22Rv1 (cell line): ENCODE data around the gene L1TD1.

ENCODE experiments used
- ZFX ChIP-seq: fragments of 450-650 bp; IDR thresholded peaks from 2 replicates; pipeline ENCODE4 v1.6.1; 2017; ENCODE audit warnings: antibody characterized with exemption, borderline replicate concordance
- TF ChIP-seq, protein P1 (sequence below): fragments of 450-650 bp; IDR thresholded peaks from 2 replicates; pipeline ENCODE4 v1.5.1; 2017; ENCODE audit warnings: mild to moderate bottlenecking

DNA sequence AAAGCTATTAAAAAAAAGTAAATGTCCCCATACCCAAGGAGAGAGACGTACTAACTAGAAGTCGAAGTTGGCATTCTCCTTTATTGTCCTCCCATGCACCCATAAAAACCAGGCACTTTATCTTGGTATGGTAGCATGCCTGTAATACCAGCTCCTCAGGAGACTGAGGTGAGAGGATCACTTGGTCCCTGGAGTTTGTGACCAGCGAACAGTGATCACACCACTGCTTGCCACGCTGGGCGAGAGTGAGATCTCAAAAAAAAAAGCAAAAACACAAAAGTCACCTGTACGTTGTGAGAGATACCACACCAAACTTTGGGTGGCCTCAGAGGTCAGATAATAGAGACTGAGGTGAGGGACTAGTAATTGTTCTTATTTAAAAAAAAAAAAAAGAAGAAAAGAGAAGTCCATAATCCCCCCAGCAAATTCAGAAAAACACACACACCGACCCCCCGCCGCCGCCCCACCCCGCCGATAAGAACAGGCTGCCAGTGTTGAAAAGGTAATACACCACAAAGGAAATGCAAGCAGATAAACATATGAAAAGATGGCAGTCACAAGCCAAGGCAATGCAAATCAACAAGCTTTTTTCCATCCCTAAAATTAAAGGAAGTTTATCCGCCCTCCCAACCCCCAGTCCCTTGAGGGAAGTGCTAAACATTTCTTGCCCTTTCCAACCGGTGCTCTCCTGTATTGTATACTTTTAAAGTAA, 3.6 kb downstream of the L1TD1 start:
- TF ChIP-seq, protein P1, sequence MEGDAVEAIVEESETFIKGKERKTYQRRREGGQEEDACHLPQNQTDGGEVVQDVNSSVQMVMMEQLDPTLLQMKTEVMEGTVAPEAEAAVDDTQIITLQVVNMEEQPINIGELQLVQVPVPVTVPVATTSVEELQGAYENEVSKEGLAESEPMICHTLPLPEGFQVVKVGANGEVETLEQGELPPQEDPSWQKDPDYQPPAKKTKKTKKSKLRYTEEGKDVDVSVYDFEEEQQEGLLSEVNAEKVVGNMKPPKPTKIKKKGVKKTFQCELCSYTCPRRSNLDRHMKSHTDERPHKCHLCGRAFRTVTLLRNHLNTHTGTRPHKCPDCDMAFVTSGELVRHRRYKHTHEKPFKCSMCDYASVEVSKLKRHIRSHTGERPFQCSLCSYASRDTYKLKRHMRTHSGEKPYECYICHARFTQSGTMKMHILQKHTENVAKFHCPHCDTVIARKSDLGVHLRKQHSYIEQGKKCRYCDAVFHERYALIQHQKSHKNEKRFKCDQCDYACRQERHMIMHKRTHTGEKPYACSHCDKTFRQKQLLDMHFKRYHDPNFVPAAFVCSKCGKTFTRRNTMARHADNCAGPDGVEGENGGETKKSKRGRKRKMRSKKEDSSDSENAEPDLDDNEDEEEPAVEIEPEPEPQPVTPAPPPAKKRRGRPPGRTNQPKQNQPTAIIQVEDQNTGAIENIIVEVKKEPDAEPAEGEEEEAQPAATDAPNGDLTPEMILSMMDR: no peak
- TF ChIP-seq ZFX: no peak
